NT2/D1 (cell line): ENCODE measurements around the gene PSMA6.

Source experiments
- YY1 ChIP-seq: IDR thresholded peaks from 2 replicates; pipeline ENCODE4 v1.6.1; 2011; ENCODE audit not compliant: insufficient read length, insufficient read depth
- ZNF274 ChIP-seq: IDR thresholded peaks from 2 replicates; pipeline ENCODE4 v1.6.1; 2011; ENCODE audit warnings: mild to moderate bottlenecking, low read depth, low read length

GRCh38 chr14:35351897-35352273 lies 59.7 kb downstream of the PSMA6 start:
- TF ChIP-seq ZNF274 (no peak), YY1 (no peak)
